HG02759 (cell line): ENCODE data around the gene ATG101.
"Not testable (repeated sequence)": the region's sequence is repeated elsewhere in the genome, so short reads cannot be mapped to it uniquely, and the experiment has no call there.

Experiments used
- ATAC-seq: cut with Tn5 transposase; IDR thresholded peaks from one replicate; pipeline ENCODE4 v1.9.1; 2021; ENCODE audit warnings: mild to moderate bottlenecking, moderate library complexity; ENCODE audit not compliant: unreplicated experiment

The ATG101 gene

GRCh38 chr12:52096332-52097044 lies 26.7 kb downstream of the ATG101 start:
- ATAC-seq, result no peak

- no peak for ATAC-seq
These were observed 27.4 kb downstream of the ATG101 start for GRCh38 chr12:52097045-52097666.

GRCh38 chr12:52104431-52105089 lies 34.8 kb downstream of the ATG101 start:
- ATAC-seq, result not testable (repeated sequence)

GRCh38 chr12:52116222-52117125 lies 46.7 kb downstream of the ATG101 start:
- ATAC-seq, result not testable (repeated sequence)

DNA sequence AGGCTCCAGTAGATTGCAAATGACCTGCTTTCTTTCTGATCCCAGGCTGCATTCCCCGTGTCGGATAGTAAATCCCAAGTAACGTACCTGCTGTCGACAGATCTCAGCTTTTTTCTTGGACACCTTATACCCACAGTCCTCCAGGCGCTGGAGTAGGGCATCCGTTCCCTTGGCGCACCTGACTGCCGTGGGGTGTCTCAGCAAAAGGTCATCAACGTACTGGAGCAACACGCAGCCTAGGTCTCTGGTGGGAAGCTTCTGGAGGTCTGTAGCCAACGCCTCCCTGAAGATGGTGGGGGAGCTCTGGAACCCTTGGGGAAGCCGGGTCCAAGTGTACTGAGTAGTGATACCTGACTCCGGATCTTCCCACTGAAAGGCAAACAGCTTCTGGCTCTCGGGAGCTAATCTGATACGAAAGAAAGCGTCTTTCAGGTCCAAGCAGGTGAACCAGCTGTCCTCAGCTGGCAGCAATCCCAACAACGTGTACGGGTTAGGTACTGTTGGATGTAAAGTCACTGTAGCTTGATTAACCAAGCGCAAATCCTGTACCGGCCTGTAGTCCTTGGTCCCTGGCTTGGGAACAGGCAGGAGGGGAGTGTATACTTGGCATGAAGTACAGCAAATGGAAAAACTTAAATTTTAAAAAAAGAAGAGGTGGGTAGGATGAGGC lies 48.2 kb downstream of the ATG101 start:
- peak; percentile 38 for ATAC-seq

DNA sequence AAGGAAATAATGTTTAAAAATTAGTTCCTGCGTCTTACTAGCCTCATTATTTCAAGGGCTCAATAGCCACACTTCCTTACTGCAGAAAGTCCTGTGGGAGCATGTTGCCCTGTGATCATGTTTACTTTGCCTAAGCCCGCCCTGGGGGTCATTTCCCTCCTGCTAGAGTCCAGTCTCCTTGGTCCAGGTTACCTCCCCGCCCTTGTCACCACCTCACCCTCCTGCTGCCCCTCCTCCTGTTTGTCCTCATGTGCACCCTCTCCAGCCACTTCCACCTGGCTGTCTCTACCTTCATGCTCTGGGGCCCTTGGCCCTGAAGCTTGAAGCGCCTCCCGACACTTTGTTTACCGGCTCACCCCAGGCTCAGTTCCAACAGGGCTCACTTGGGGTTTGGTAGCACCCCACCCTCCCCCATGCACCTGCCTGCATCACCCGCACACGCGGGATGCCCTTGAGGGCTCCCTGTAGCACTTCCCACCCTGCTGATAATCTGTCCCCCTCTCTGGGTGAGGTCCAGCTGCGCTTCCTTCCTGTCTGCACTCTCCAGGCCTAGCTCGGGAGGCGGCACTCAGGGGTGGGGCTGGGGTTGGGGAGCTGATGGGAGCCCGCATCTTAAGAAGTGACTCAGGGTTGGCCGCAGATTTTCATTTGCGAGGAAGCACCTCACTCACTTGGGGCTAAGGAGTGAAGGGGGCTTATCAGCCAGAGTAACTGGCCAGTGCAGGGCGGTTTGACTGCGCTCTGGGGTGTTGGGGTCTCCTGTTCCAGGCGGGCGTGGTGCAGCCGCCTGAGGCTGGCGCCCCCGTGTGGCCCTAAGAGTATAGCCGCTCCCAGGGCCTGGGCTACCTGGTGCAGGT lies 49.8 kb downstream of the ATG101 start:
- ATAC-seq, result peak; percentile 24

DNA sequence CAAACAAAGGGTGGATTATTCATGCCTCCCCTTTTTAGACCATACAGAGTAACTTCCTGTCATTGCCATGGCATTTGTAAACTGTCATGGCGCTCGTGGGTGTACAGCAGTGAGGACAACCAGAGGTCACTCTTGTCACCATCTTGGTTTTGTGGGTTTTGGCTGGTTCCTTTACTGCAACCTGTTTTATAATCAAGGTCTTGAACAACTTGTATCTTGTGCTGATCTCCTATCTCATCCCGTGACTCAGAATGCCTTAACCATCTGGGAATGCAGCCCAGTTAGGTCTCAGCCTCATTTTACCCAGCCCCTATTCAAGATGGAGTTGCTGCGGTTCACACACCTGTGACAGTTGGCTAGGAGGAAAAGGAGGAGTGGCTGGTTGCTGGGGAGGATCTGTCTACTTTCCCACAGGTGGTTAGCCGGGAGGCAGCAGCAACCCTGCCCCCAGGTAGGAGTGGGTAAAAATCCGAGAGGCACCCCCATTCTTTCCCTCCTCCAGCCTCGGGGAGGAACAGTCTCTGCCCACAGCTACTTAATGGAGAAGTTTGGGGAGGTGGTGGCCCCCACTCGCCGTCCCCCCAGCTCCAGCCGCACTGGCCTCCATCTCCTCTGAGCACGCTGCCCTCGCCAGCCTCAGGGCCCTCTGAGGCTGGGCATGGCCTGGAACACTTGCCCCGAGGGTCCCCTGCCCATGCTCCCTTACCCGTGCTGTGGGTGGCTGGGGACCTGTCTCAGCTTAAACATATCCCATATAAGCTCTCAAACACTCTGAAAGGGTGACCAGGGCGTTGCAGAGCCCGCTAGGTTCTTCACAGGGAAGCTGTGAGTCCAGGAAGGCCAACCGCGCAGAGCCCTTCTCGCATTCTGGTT lies 51.4 kb downstream of the ATG101 start:
- no peak for ATAC-seq

DNA sequence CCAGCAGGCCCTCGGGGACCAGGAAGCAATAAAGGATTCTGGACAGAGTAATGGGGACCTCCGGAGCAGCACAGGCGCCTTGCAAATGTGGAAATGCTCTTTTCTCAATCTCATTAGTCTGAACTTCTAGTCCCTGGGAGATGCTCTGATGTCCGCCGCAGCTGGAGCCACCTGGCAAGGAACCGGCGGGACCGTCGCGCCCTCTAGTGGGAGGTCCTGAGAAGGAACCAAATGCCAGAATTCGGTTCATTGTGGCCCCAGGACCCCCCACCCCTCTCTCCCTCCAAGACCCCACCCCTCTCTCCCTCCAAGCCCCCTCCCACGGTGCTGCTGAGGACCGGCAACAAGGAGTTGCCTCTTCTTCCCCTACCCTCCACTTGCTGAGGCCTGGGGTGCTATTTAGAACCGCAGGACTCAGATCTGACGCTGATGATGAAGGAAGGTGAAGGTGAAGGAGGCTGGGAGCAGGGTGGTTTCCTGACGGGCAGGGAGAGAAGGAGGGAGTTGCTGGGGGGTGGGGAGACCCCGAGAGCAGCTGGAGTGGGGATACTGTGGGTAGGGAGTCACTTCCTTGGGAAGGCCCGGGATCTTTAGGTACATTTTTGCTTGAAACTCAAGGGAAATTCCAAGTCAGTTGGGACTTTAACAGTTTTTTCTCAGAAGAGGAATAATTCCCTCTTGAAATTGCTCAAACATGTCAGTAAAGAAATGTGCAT lies 52.2 kb downstream of the ATG101 start:
- ATAC-seq, result no peak

DNA sequence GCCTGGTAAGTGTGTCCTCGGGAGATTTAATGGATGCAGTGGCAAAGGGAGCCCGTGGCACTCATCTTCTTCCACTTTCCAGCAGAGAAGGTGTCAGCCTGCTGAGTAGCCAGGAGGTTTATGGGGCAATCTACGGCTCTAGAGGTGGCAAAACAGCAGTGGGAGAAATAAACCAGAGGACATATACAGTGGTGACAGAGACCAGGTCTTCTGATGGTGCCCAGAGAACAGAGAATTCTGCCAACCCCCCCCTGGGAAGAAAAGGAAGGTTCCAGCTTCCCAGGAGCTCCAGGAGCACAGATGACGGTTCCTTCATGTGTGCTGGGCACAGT lies 52.7 kb downstream of the ATG101 start:
- no peak for ATAC-seq

GRCh38 chr12:52122904-52123303 lies 53.1 kb downstream of the ATG101 start:
- no peak for ATAC-seq

GRCh38 chr12:52123487-52124186 lies 53.9 kb downstream of the ATG101 start:
- ATAC-seq, result no peak

- ATAC-seq, result no peak
These were observed 55.7 kb downstream of the ATG101 start for GRCh38 chr12:52125476-52125900.

- ATAC-seq, result no peak
These were observed 56.3 kb downstream of the ATG101 start for GRCh38 chr12:52126050-52126604.
